ENCODE measurements around the gene SH2D3A. TPM values are rescaled to one million over a fixed set of nuclear protein-coding genes. Genes with fewer than 3 reads are reported as not detected.
"Not testable (repeated sequence)": the region's sequence is repeated elsewhere in the genome, so short reads cannot be mapped to it uniquely, and the experiment has no call there.

Gene SH2D3A
- total RNA-seq, 1 donor from 2014 or later = 17.4 TPM

- Mint-ChIP-seq H3K4me3 (peak overlapping the region; percentile 84), H3K4me1 (ENCODE audit: unreplicated experiment) (peaks cover 4% of the 10 kb centered on the region), H3K27ac (peak overlapping the region; percentile 90), H3K36me3 (peaks cover 17% of the 10 kb centered on the region), H3K9me3 (no peaks in the 10 kb centered on the region), H3K27me3 (no peaks in the 10 kb centered on the region)
- peak; percentile 74 for DNase-seq (ENCODE audit: extremely low spot score, unreplicated experiment)
- TF ChIP-seq CTCF (conservative IDR thresholded peaks at IDR 0.05) = no peak
Observed at GRCh38 chr19:6752256-6753177, 14.7 kb downstream of the SH2D3A start.

GRCh38 chr19:6751189-6751588, 16.0 kb downstream of the SH2D3A start:
- peaks cover 17% of the 10 kb centered on the region for H3K36me3 Mint-ChIP-seq
- peaks cover 4% of the 10 kb centered on the region for H3K4me1 Mint-ChIP-seq (ENCODE audit: unreplicated experiment)
- no peak for TF ChIP-seq CTCF (conservative IDR thresholded peaks at IDR 0.05)

GRCh38 chr19:6750062-6750461, 17.2 kb downstream of the SH2D3A start:
- Mint-ChIP-seq H3K4me3 (peak overlapping the region; percentile 27), H3K27ac (no peak overlapping the region), H3K9me3 (no peaks in the 10 kb centered on the region), H3K36me3 (peaks cover 23% of the 10 kb centered on the region), H3K27me3 (no peaks in the 10 kb centered on the region), H3K4me1 (ENCODE audit: unreplicated experiment) (peaks cover 9% of the 10 kb centered on the region)
- no peak for DNase-seq (ENCODE audit: extremely low spot score, unreplicated experiment)
- no peak for TF ChIP-seq CTCF (conservative IDR thresholded peaks at IDR 0.05)

More at GRCh38 chr19:6751189-6751588, 16.0 kb downstream of the SH2D3A start:
- Mint-ChIP-seq H3K9me3 (no peaks in the 10 kb centered on the region), H3K27me3 (no peaks in the 10 kb centered on the region), H3K27ac (peak overlapping the region; percentile 59), H3K4me3 (no peak overlapping the region)
- no peak for DNase-seq (ENCODE audit: extremely low spot score, unreplicated experiment)

- H3K27me3 Mint-ChIP-seq; DNase-seq (ENCODE audit: extremely low spot score, unreplicated experiment); H3K27ac Mint-ChIP-seq; H3K9me3 Mint-ChIP-seq; H3K4me3 Mint-ChIP-seq: not testable (repeated sequence)
- Mint-ChIP-seq H3K4me1 (ENCODE audit: unreplicated experiment) (peaks cover 19% of the 10 kb centered on the region), H3K36me3 (peaks cover 32% of the 10 kb centered on the region)
Observed at GRCh38 chr19:6748543-6748942, 18.7 kb downstream of the SH2D3A start.

GRCh38 chr19:6745965-6746364, 21.3 kb downstream of the SH2D3A start:
- Mint-ChIP-seq H3K9me3 (no peaks in the 10 kb centered on the region), H3K36me3 (peaks cover 29% of the 10 kb centered on the region), H3K4me3 (no peak overlapping the region), H3K27me3 (no peaks in the 10 kb centered on the region), H3K4me1 (ENCODE audit: unreplicated experiment) (peaks cover 28% of the 10 kb centered on the region), H3K27ac (no peak overlapping the region)
- no peak for TF ChIP-seq CTCF (conservative IDR thresholded peaks at IDR 0.05)
- DNase-seq (ENCODE audit: extremely low spot score, unreplicated experiment) = no peak

Data from type B pancreatic cell (in vitro differentiated cells).